ENCODE results near the gene NSUN5. TPM values are rescaled to one million over a fixed set of nuclear protein-coding genes. Genes with fewer than 3 reads are reported as not detected.

Gene NSUN5
- total RNA-seq (2021; ENCODE audit: unreplicated experiment) (70.4 TPM), Bru-seq, nascent RNA (percentile 79 among the genes with signal in this experiment), BruChase-seq, experiment 1, labeled RNA remaining after a 6-hour chase (percentile 86 among the genes with signal in this experiment), BruChase-seq, experiment 2, labeled RNA remaining after a 2-hour chase (percentile 86 among the genes with signal in this experiment)
- polyA plus RNA-seq (2012), result 57.6 and 61.6 TPM in 2 replicates
- long read RNA-seq, transcript NSUN5-201 (9 exons, 1,672 nt), result minor isoform, 5 of 139 reads
- long read RNA-seq, transcript NSUN5-202 (10 exons, 1,602 nt), result minor isoform, 6 of 139 reads
- long read RNA-seq, transcript NSUN5-204 (10 exons, 1,663 nt), result major isoform, 85 of 139 reads
- long read RNA-seq, partial matches to known transcripts, result 32 of 139 reads
- long read RNA-seq, other reads (novel, unspliced or antisense), result 11 of 139 reads

- Histone ChIP-seq H4K20me1 (ENCODE audit: insufficient read depth) (no peaks in the 10 kb centered on the region), H3K4me3 (replicated peaks in 1 of 2; ENCODE audit: low read depth in 1 of 2, low read length in 2 of 2) (peak within 1 kb of the TSS; percentile 68 to 93), H3K4me2 (ENCODE audit: low read length) (peak within 1 kb of the TSS; percentile 89), H3K4me1 (ENCODE audit: control insufficient read depth in 1 of 2, insufficient read depth in 2 of 2, low read length in 2 of 2) (peaks cover 9 to 36% of the 10 kb centered on the region in 2 experiments), H3K9me3 (ENCODE audit: control insufficient read depth in 1 of 2, insufficient read depth in 1 of 2, low read depth in 1 of 2, low read length in 2 of 2) (no peaks in the 10 kb centered on the region), H3K27ac (ENCODE audit: low read depth, low read length) (peak within 1 kb of the TSS; percentile 68), H3K36me3 (ENCODE audit: control insufficient read depth in 1 of 2, insufficient read depth in 2 of 2, low read length in 2 of 2) (peaks cover 8 to 19% of the 10 kb centered on the region in 2 experiments; a peak in 3 of 4 replicates), H3K9me2 (ENCODE audit: insufficient read depth) (no peaks in the 10 kb centered on the region), H3K9ac (ENCODE audit: low read length) (peak within 1 kb of the TSS; percentile 81), H3K79me2 (ENCODE audit: insufficient read depth, low read length) (peaks cover 31% of the 10 kb centered on the region), H3K27me3 (ENCODE audit: insufficient read depth, low read length) (no peaks in the 10 kb centered on the region), H2AFZ (ENCODE audit: low read depth, low read length, poor library complexity, severe bottlenecking) (no peak within 1 kb of the TSS)
- TF ChIP-seq MAX (IDR thresholded peaks at IDR 0.05) (peak; percentile 99), CBX3 (IDR thresholded peaks at IDR 0.05; ENCODE audit: low read depth) (peak; percentile 98), SIN3A (IDR thresholded peaks at IDR 0.05; ENCODE audit: low read depth) (peak; percentile 66; the same call in 1 of the 2 replicates), POLR2A (IDR thresholded peaks at IDR 0.05; ENCODE audit: borderline replicate concordance, extremely low read depth, insufficient read depth, insufficient read length) (peak; percentile 85), ATF3 (IDR thresholded peaks at IDR 0.05) (no peak), CTCF (IDR thresholded peaks at IDR 0.05 in 2 of 3, conservative IDR thresholded peaks at IDR 0.05 in 1 of 3; ENCODE audit: borderline replicate concordance in 1 of 3, insufficient read depth in 1 of 3, low read depth in 2 of 3, low read length in 2 of 3) (no peak), YY1 (IDR thresholded peaks at IDR 0.05; ENCODE audit: extremely low read depth, insufficient replicate concordance, low read depth, low read length) (peak; percentile 63), FOSL1 (IDR thresholded peaks at IDR 0.05; ENCODE audit: low read depth) (no peak), ELF1 (IDR thresholded peaks at IDR 0.05; ENCODE audit: borderline replicate concordance, low read depth) (peak; percentile 92; the same call in 1 of the 2 replicates), TCF7L2 (IDR thresholded peaks at IDR 0.05; ENCODE audit: borderline replicate concordance, extremely low read depth, insufficient read depth, insufficient read length) (peak; percentile 25), POLR2AphosphoS5 (IDR thresholded peaks at IDR 0.05; ENCODE audit: low read depth, low read length) (peak; percentile 91)
- intact Hi-C loops (cut with micrococcal nuclease), result no loop called here
- CTCF ChIA-PET, result no interaction called here
- POLR2A ChIA-PET, result no interaction called here
- no TSS peak for BruUV-seq (replicated peaks)
- DNase-seq (ENCODE audit: low read depth, low spot score) (peak; percentile 68), ATAC-seq (peak; percentile 84)
- RAD21 ChIA-PET (ENCODE audit: low non-redundant PET in 1 of 2, low total read pairs in 2 of 2, uncharacterized antibody in 2 of 2, unreplicated experiment in 2 of 2), result interaction anchor here in 1 of 2 experiments (0.7 kb wide), 1 partner anchor 114 kb away, joined by 4 read pairs; no protein-coding TSS in a partner anchor
These were observed at the start of gene NSUN5 for GRCh38 chr7:73308665-73309214. Gene NSUN5, minus strand, starts transcription at chr7:73308826. Its CDS starts 36 bp downstream, at chr7:73308790.

All from HCT116 (cell line).